ENCODE results near the gene SLC25A45. TPM values are rescaled to one million over a fixed set of nuclear protein-coding genes. Genes with fewer than 3 reads are reported as not detected.
A peak's percentile ranks its signal among the peaks of the same experiment; 100 is the strongest.

Gene SLC25A45
- total RNA-seq, 1 experiment from 2014 or later, result 8.5 TPM

DNA sequence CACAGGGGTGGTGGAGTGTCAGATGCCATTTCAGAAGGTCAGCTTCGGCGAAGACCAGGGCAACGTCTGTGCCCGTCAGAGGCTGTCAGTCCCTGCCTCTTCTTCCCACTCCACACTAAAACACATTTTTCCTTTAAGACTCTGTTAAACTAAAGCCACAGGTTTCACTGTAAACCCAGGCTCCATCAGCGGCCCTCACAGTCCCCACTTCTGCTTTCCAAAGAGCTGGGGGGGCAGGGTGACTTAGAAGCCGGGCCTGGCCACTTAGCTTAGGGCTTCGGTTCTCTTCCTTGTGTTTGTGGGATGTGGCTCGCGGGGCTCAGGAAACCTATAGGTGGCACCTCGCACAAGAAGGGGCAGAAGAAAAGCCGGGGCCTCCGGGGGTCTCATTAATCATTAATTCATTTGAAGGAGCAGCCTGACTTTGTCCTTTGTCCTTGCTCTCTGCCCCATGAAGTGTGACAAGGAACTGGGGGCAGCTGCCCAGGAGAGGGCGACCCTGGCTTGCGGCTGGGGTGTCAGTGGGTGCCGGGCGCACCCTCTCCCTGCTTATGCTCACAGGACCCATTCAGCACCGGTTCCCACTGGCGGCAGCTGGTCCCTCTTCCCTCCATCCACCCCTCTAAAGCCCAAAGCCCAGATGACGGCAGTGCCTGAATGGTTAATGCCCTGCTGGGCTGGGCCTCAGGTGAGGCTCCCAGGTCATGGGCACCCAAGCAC, 4.1 kb downstream of the SLC25A45 start:
- Mint-ChIP-seq H3K27me3 (ENCODE audit: insufficient read depth, unreplicated experiment) (no peaks in the 10 kb centered on the region), H3K9me3 (ENCODE audit: unreplicated experiment) (no peaks in the 10 kb centered on the region), H3K36me3 (ENCODE audit: insufficient read depth, unreplicated experiment) (peaks cover 9% of the 10 kb centered on the region), H3K4me1 (ENCODE audit: low read depth, unreplicated experiment) (peaks cover 20% of the 10 kb centered on the region), H3K27ac (ENCODE audit: unreplicated experiment) (peak overlapping the region; percentile 54), H3K4me3 (ENCODE audit: unreplicated experiment) (no peak overlapping the region)
- peaks cover 46% of the 10 kb centered on the region for H3K4me1 ChIP-seq
- H3K27me3 ChIP-seq (replicated peaks; ENCODE audit: control insufficient read depth, insufficient read depth, low read length), result no peaks in the 10 kb centered on the region
- TF ChIP-seq, protein P1, sequence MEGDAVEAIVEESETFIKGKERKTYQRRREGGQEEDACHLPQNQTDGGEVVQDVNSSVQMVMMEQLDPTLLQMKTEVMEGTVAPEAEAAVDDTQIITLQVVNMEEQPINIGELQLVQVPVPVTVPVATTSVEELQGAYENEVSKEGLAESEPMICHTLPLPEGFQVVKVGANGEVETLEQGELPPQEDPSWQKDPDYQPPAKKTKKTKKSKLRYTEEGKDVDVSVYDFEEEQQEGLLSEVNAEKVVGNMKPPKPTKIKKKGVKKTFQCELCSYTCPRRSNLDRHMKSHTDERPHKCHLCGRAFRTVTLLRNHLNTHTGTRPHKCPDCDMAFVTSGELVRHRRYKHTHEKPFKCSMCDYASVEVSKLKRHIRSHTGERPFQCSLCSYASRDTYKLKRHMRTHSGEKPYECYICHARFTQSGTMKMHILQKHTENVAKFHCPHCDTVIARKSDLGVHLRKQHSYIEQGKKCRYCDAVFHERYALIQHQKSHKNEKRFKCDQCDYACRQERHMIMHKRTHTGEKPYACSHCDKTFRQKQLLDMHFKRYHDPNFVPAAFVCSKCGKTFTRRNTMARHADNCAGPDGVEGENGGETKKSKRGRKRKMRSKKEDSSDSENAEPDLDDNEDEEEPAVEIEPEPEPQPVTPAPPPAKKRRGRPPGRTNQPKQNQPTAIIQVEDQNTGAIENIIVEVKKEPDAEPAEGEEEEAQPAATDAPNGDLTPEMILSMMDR (IDR thresholded peaks at IDR 0.05; ENCODE audit: insufficient read depth in 1 of 2, low read depth in 1 of 2, low read length in 1 of 2, severe bottlenecking in 1 of 2, unreplicated experiment in 1 of 2), result peak in 1 of 2 experiments; percentile 33
- H3K4me3 ChIP-seq (ENCODE audit: low read depth, low read length), result no peak overlapping the region
- no TSS peak for BruUV-seq (replicated peaks)
- ChIA-PET CTCF (interaction anchor here (0.6 to 1.2 kb wide), 4 partner anchors 11 to 131 kb away, joined by 3 to 5 read pairs (median 3); partner anchors contain the start of gene DPF2), POLR2A (no interaction called here)
- intact Hi-C loops (cut with micrococcal nuclease; ENCODE audit: unreplicated experiment), result no loop called here
- H3K9me3 ChIP-seq, result no peaks in the 10 kb centered on the region
- peak; percentile 50 to 75 for DNase-seq
- H3K36me3 ChIP-seq (ENCODE audit: control insufficient read depth, insufficient read depth, low read length), result no peaks in the 10 kb centered on the region

DNA sequence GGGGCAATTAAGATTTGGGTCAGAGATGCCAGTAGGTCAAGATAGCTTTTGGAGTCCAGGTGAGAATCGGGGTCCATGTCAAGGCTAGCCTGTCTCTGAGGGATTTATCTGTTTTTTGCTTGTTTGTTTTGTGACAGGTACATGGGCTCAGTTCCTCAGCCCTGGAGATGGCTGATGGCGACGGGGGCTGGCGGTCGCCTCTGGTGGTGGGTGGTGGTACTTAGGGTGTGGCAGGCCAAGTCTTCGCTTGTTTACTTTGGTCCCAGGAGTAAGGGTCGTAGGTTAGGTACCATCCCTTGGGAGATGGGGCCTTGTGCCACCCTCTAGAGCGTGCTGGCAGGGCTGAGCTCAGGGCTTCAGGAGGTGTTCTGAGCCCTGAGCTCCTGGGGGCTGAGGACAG, 4.7 kb downstream of the SLC25A45 start:
- Mint-ChIP-seq H3K27me3 (ENCODE audit: insufficient read depth, unreplicated experiment) (no peaks in the 10 kb centered on the region), H3K36me3 (ENCODE audit: insufficient read depth, unreplicated experiment) (peaks cover 9% of the 10 kb centered on the region), H3K4me1 (ENCODE audit: low read depth, unreplicated experiment) (peaks cover 17% of the 10 kb centered on the region), H3K27ac (ENCODE audit: unreplicated experiment) (peak overlapping the region; percentile 54), H3K9me3 (ENCODE audit: unreplicated experiment) (no peaks in the 10 kb centered on the region), H3K4me3 (ENCODE audit: unreplicated experiment) (no peak overlapping the region)
- Histone ChIP-seq H3K9me3 (no peaks in the 10 kb centered on the region), H3K36me3 (ENCODE audit: control insufficient read depth, insufficient read depth, low read length) (no peaks in the 10 kb centered on the region), H3K4me1 (peaks cover 40% of the 10 kb centered on the region), H3K27me3 (replicated peaks; ENCODE audit: control insufficient read depth, insufficient read depth, low read length) (no peaks in the 10 kb centered on the region), H3K4me3 (ENCODE audit: low read depth, low read length) (no peak overlapping the region)
- CTCF ChIA-PET, result interaction anchor here (0.6 to 1.2 kb wide), 3 partner anchors 11 to 132 kb away, joined by 3 read pairs; no protein-coding TSS in a partner anchor
- BruUV-seq (replicated peaks), result no TSS peak
- DNase-seq, result no peak
- intact Hi-C loops (cut with micrococcal nuclease; ENCODE audit: unreplicated experiment), result no loop called here
- POLR2A ChIA-PET, result no interaction called here
- TF ChIP-seq, protein P1 (IDR thresholded peaks at IDR 0.05; ENCODE audit: insufficient read depth in 1 of 2, low read depth in 1 of 2, low read length in 1 of 2, severe bottlenecking in 1 of 2, unreplicated experiment in 1 of 2), result no peak

DNA sequence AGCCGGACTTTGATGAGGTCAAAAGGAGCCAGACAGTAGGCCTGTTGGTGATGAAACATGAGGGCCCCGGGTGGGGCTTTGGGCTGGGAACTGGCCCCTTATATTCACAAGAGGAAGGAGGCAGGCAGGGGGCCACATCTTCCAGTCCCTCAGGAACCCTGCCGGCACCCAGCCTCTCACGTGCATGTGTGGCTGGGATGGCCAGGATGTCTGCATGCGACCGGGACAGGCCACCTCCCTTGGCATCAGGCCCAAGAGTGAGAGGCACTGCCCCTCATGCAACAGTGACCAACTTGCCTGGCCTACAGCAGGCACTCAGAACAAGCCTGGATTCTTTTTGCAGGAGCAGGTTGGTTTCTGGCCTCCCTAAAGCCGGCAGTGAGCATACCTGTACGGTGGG, 5.4 kb downstream of the SLC25A45 start:
- H3K4me1 ChIP-seq, result peaks cover 41% of the 10 kb centered on the region
- no peak overlapping the region for H3K4me3 ChIP-seq (ENCODE audit: low read depth, low read length)
- CTCF ChIA-PET, result no interaction called here
- H3K36me3 ChIP-seq (ENCODE audit: control insufficient read depth, insufficient read depth, low read length), result no peaks in the 10 kb centered on the region
- TF ChIP-seq, protein P1 (IDR thresholded peaks at IDR 0.05; ENCODE audit: insufficient read depth in 1 of 2, low read depth in 1 of 2, low read length in 1 of 2, severe bottlenecking in 1 of 2, unreplicated experiment in 1 of 2), result no peak
- no TSS peak for BruUV-seq (replicated peaks)
- Mint-ChIP-seq H3K4me1 (ENCODE audit: low read depth, unreplicated experiment) (peaks cover 17% of the 10 kb centered on the region), H3K27me3 (ENCODE audit: insufficient read depth, unreplicated experiment) (no peaks in the 10 kb centered on the region), H3K4me3 (ENCODE audit: unreplicated experiment) (no peak overlapping the region), H3K36me3 (ENCODE audit: insufficient read depth, unreplicated experiment) (peaks cover 4% of the 10 kb centered on the region), H3K9me3 (ENCODE audit: unreplicated experiment) (no peaks in the 10 kb centered on the region), H3K27ac (ENCODE audit: unreplicated experiment) (no peak overlapping the region)
- intact Hi-C loops (cut with micrococcal nuclease; ENCODE audit: unreplicated experiment), result no loop called here
- POLR2A ChIA-PET, result no interaction called here
- no peaks in the 10 kb centered on the region for H3K9me3 ChIP-seq
- no peak for DNase-seq
- no peaks in the 10 kb centered on the region for H3K27me3 ChIP-seq (replicated peaks; ENCODE audit: control insufficient read depth, insufficient read depth, low read length)
